Loucy (cell line): ENCODE measurements around the gene NCF2.

Source experiments
- H2AFZ ChIP-seq: fragments of 200-600 bp; sonication (generic); 2 replicates; pipeline ENCODE4 v1.6.0; 2016; ENCODE audit warnings: antibody characterized with exemption, mild to moderate bottlenecking, low read length, moderate library complexity
- H3F3A ChIP-seq: fragments of 200-600 bp; 2 replicates; pipeline ENCODE4 v1.6.0; 2016; ENCODE audit warnings: antibody characterized with exemption, low read depth, mild to moderate bottlenecking
- H3K27me3 ChIP-seq: fragments of 200-600 bp; sonication (generic); 2 replicates; pipeline ENCODE4 v1.6.1; 2014; ENCODE audit warnings: low read length, mild to moderate bottlenecking; ENCODE audit not compliant: insufficient read depth, poor library complexity, severe bottlenecking
- H3K36me3 ChIP-seq: fragments of 200-600 bp; sonication (generic); 2 replicates; pipeline ENCODE4 v1.6.1; 2016; ENCODE audit warnings: low read length; ENCODE audit not compliant: insufficient read depth
- H3K4me1 ChIP-seq: fragments of 200-600 bp; sonication (generic); 2 replicates; pipeline ENCODE4 v1.5.1; 2014; ENCODE audit warnings: low read length, mild to moderate bottlenecking; ENCODE audit not compliant: insufficient read depth, poor library complexity, severe bottlenecking
- H3K4me2 ChIP-seq: fragments of 200-600 bp; sonication (generic); 2 replicates; pipeline ENCODE4 v1.6.0; 2014; ENCODE audit warnings: antibody characterized with exemption, low read length, low read depth, mild to moderate bottlenecking; ENCODE audit not compliant: poor library complexity, severe bottlenecking
- H3K4me3 ChIP-seq: fragments of 200-600 bp; sonication (generic); 2 replicates; pipeline ENCODE4 v1.5.1; 2014; ENCODE audit warnings: low read length, mild to moderate bottlenecking, mixed read lengths; ENCODE audit not compliant: poor library complexity, severe bottlenecking
- H3K79me2 ChIP-seq: fragments of 200-600 bp; sonication (generic); 2 replicates; pipeline ENCODE4 v1.6.1; 2014; ENCODE audit warnings: low read length; ENCODE audit not compliant: insufficient read depth
- H3K9ac ChIP-seq: fragments of 200-600 bp; sonication (generic); 2 replicates; pipeline ENCODE4 v1.6.0; 2014; ENCODE audit warnings: mild to moderate bottlenecking, low read depth, low read length, moderate library complexity; ENCODE audit not compliant: poor library complexity, severe bottlenecking
- H3K9me2 ChIP-seq: fragments of 200-600 bp; sonication (generic); replicated peaks from 2 replicates; pipeline ENCODE4 v1.6.1; 2016; ENCODE audit warnings: low read depth, low read length, mixed read lengths
- H3K9me3 ChIP-seq: fragments of 200-600 bp; sonication (generic); 2 replicates; pipeline ENCODE4 v1.6.1; 2014; ENCODE audit warnings: mild to moderate bottlenecking, antibody characterized with exemption, low read length, low read depth; ENCODE audit not compliant: insufficient read depth
- H4K20me1 ChIP-seq: fragments of 200-600 bp; sonication (generic); 2 replicates; pipeline ENCODE4 v1.6.0; 2014; ENCODE audit warnings: antibody characterized with exemption, low read length, mild to moderate bottlenecking; ENCODE audit not compliant: insufficient read depth, poor library complexity, severe bottlenecking
- EZH2phosphoT487 ChIP-seq: fragments of 200-600 bp; IDR thresholded peaks from 2 replicates; pipeline ENCODE4 v1.6.1; 2018; ENCODE audit warnings: antibody characterized with exemption, mild to moderate bottlenecking, moderate library complexity, borderline replicate concordance
- TF ChIP-seq, protein P1 (sequence below): fragments of 200-600 bp; sonication (generic); conservative IDR thresholded peaks from 2 replicates; pipeline ENCODE4 v1.5.1; 2014; ENCODE audit warnings: mild to moderate bottlenecking, antibody characterized with exemption, low read length

The NCF2 gene

DNA sequence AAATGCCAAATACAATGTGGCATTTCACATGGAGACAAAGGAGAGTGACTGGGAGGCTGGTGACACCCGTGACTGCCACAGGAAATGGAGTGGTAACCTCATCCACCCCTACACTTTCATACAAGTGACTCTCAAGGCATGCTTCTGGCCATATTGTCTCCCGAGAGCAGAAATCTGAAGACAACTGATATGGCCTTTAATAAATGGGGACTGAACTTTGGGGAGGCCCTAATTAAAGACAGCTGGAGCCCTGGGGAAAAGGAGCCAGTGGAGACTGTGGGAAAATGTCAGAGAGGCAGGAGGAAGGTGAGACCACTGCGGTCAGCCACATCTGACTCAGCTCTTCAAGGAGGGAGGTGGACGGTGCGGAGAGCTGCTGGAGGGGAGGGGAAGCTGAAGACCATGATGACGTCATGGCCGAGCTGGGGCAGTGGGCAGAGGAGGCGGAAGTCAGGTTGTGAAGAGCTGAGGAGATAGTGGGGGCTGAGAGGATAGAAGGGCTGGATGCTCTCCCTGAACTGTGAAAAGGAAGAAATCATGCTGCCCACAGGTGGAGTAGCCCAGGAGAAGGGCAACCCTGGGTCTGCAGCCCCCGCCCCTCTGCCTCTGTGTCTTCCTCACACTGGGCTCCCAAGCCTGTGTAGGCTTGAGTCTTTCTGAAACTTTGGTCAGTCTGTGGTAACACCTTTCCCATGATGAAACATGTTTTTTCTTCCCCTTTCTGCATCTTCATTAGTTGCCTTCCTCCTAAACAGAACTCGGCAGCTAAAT lies 14.0 kb upstream of the NCF2 start:
- no peaks in the 10 kb centered on the region for H3K9me2 ChIP-seq
- peaks cover 5% of the 10 kb centered on the region for H3K4me1 ChIP-seq
- no peaks in the 10 kb centered on the region for H3K79me2 ChIP-seq
- no peaks in the 10 kb centered on the region for H4K20me1 ChIP-seq
- H3K9ac ChIP-seq, result no peak overlapping the region
- no peak for TF ChIP-seq EZH2phosphoT487
- TF ChIP-seq, protein P1, sequence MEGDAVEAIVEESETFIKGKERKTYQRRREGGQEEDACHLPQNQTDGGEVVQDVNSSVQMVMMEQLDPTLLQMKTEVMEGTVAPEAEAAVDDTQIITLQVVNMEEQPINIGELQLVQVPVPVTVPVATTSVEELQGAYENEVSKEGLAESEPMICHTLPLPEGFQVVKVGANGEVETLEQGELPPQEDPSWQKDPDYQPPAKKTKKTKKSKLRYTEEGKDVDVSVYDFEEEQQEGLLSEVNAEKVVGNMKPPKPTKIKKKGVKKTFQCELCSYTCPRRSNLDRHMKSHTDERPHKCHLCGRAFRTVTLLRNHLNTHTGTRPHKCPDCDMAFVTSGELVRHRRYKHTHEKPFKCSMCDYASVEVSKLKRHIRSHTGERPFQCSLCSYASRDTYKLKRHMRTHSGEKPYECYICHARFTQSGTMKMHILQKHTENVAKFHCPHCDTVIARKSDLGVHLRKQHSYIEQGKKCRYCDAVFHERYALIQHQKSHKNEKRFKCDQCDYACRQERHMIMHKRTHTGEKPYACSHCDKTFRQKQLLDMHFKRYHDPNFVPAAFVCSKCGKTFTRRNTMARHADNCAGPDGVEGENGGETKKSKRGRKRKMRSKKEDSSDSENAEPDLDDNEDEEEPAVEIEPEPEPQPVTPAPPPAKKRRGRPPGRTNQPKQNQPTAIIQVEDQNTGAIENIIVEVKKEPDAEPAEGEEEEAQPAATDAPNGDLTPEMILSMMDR, result no peak
- H3K27me3 ChIP-seq, result no peaks in the 10 kb centered on the region
- no peaks in the 10 kb centered on the region for H3K9me3 ChIP-seq
- H3F3A ChIP-seq, result no peaks in the 10 kb centered on the region
- H3K36me3 ChIP-seq, result no peaks in the 10 kb centered on the region
- H3K4me3 ChIP-seq, result no peak overlapping the region
- no peak overlapping the region for H2AFZ ChIP-seq
- H3K4me2 ChIP-seq, result no peak overlapping the region

DNA sequence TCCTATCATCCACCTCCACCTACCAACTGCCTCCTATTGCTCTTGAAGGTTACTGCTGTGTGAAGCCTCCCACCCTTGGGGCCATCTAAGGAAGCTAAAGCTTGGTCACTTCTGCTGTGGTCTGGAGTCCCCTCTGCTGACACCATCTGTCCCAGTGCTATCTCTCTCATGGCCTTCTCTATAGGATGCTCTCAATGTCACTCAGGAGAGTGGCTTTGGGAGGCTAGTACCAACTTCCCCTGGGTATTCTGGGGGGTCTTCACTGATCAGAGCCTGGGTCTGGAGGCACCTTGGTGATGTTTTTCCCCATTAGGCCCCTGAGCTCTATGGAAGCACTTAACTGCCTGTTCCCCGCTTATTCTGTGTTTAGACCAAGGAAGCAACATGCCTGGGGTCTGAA lies 12.3 kb upstream of the NCF2 start:
- Histone ChIP-seq H3K9me3 (no peaks in the 10 kb centered on the region), H3K4me3 (no peak overlapping the region), H3K79me2 (no peaks in the 10 kb centered on the region), H4K20me1 (no peaks in the 10 kb centered on the region), H3K4me1 (peaks cover 5% of the 10 kb centered on the region), H3K9ac (no peak overlapping the region), H3K27me3 (no peaks in the 10 kb centered on the region), H3K4me2 (no peak overlapping the region), H3K36me3 (no peaks in the 10 kb centered on the region), H2AFZ (no peak overlapping the region), H3K9me2 (no peaks in the 10 kb centered on the region), H3F3A (no peaks in the 10 kb centered on the region)
- TF ChIP-seq, protein P1, result no peak
- no peak for TF ChIP-seq EZH2phosphoT487

DNA sequence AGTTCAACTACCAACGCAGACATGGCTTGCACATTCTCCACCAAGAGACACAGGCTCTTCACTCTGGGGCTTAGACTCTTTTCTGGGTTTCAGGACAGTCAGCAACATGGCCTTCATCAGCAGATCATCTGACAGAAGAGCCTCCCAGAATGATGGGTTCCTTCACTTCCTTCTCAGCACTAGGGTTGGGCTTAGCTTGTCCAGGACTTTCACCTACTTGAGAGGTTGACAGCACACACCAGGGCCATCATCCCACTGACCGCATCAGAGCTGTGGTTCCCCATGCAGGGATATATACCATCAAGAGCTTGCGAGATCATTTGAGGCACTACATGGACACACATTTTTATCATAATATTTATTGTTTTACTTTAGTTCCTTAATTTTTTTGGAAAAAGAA lies 10.4 kb upstream of the NCF2 start:
- Histone ChIP-seq H3F3A (no peaks in the 10 kb centered on the region), H3K9me3 (no peaks in the 10 kb centered on the region), H3K9me2 (no peaks in the 10 kb centered on the region), H3K4me2 (no peak overlapping the region), H2AFZ (no peak overlapping the region; the same call in 1 of the 2 replicates), H3K4me1 (peaks cover 5% of the 10 kb centered on the region), H3K9ac (no peak overlapping the region), H3K4me3 (no peak overlapping the region), H3K27me3 (no peaks in the 10 kb centered on the region), H3K79me2 (no peaks in the 10 kb centered on the region), H3K36me3 (no peaks in the 10 kb centered on the region), H4K20me1 (no peaks in the 10 kb centered on the region)
- TF ChIP-seq EZH2phosphoT487, result no peak
- TF ChIP-seq, protein P1, result no peak
